Rectal smooth muscle tissue (tissue), 1 donor: ENCODE results near the gene ZFPL1.

Experiments
- H3K27ac ChIP-seq: one replicate; pipeline ENCODE4 v1.7.0; 2013; ENCODE audit warnings: low read depth, low read length, inconsistent platforms
- H3K27me3 ChIP-seq: one replicate; pipeline ENCODE4 v1.7.0; 2013; ENCODE audit warnings: low read length; ENCODE audit not compliant: control insufficient read depth, insufficient read depth
- H3K36me3 ChIP-seq: one replicate; pipeline ENCODE4 v1.7.0; 2013; ENCODE audit warnings: low read length; ENCODE audit not compliant: control insufficient read depth, insufficient read depth
- H3K4me1 ChIP-seq: one replicate; pipeline ENCODE4 v1.7.0; 2013; ENCODE audit warnings: low read length; ENCODE audit not compliant: control insufficient read depth, insufficient read depth
- H3K4me3 ChIP-seq: one replicate; pipeline ENCODE4 v1.7.0; 2013; ENCODE audit warnings: low read length
- H3K9ac ChIP-seq: one replicate; pipeline ENCODE4 v1.7.0; 2013; ENCODE audit warnings: low read length

Gene ZFPL1

DNA sequence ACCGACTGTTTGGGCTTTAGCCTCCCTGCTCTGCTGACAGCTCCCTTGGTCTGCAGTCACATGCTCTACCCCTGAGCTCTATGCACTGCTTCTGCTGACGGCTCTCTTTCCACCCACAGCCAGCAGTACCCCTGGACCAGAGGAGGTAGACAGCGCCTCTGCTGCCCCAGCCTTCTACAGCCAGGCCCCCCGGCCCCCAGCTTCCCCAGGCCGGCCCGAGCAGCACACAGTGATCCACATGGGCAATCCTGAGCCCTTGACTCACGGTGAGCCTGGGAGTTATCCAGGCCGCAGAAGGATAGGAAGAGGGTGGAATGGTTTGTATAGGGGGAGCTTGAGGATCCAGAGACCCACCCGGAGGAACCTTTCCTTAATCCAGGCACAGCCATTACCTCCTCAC lies 2.8 kb downstream of the ZFPL1 start:
- H3K36me3 ChIP-seq = peaks cover 11% of the 10 kb centered on the region
- H3K9ac ChIP-seq = no peak overlapping the region
- no peaks in the 10 kb centered on the region for H3K27me3 ChIP-seq
- peaks cover 4% of the 10 kb centered on the region for H3K4me1 ChIP-seq
- H3K4me3 ChIP-seq = no peak overlapping the region
- H3K27ac ChIP-seq = no peak overlapping the region

DNA sequence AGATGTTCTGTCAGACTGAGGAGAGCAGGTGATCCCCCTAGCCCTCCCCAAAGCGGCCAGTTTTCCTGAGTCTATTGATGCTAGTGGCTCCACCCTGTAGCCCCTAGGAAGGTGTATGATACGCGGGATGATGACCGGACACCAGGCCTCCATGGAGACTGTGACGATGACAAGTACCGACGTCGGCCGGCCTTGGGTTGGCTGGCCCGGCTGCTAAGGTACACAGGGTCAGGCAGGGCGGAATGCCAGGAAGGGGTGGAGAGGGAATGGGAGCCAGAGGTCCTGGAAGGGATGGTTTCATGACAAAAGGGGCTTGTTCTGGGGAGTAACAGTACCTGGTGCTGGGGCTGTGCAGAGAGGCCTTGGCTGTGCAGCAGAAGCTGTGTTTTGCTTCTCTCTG lies 3.2 kb downstream of the ZFPL1 start:
- no peaks in the 10 kb centered on the region for H3K27me3 ChIP-seq
- no peak overlapping the region for H3K9ac ChIP-seq

DNA sequence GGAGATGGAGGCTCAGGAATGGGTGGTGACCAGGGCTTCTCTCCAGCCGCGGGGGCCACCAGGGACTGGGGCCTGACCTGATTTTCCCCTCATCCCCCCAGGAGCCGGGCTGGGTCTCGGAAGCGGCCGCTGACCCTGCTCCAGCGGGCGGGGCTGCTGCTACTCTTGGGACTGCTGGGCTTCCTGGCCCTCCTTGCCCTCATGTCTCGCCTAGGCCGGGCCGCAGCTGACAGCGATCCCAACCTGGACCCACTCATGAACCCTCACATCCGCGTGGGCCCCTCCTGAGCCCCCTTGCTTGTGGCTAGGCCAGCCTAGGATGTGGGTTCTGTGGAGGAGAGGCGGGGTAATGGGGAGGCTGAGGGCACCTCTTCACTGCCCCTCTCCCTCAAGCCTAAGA lies 3.8 kb downstream of the ZFPL1 start:
- H3K36me3 ChIP-seq = peaks cover 11% of the 10 kb centered on the region
- no peak overlapping the region for H3K4me3 ChIP-seq

More for the DNA sequence above, 3.2 kb downstream of the ZFPL1 start:
- Histone ChIP-seq H3K27ac (no peak overlapping the region), H3K4me3 (no peak overlapping the region), H3K4me1 (peaks cover 4% of the 10 kb centered on the region), H3K36me3 (peaks cover 11% of the 10 kb centered on the region)

DNA sequence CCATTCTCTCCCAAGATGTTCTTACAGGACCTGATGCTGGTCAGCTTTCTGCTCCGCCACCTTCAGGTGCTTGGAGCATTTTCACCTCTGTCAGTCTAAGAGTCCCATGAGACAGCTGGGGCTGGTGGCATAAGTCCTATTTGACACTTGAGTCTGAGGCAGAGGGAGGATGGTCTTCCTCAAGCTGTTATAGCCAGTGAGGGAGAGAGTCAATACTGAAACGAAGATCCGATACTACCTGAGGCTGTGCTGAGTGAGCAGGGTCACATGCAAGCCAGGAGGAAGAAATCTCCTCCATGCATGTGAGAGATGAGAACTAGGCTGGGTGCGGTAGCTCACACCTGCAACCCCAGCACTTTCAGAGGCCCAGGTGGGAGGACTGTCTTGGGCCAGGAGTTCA lies 5.6 kb downstream of the ZFPL1 start:
- Histone ChIP-seq H3K36me3 (peaks cover 11% of the 10 kb centered on the region), H3K27ac (no peak overlapping the region), H3K27me3 (no peaks in the 10 kb centered on the region), H3K4me3 (no peak overlapping the region), H3K4me1 (peaks cover 1% of the 10 kb centered on the region), H3K9ac (no peak overlapping the region)

More for the DNA sequence above, 3.8 kb downstream of the ZFPL1 start:
- Histone ChIP-seq H3K9ac (no peak overlapping the region), H3K27ac (no peak overlapping the region), H3K4me1 (peaks cover 4% of the 10 kb centered on the region), H3K27me3 (no peaks in the 10 kb centered on the region)

DNA sequence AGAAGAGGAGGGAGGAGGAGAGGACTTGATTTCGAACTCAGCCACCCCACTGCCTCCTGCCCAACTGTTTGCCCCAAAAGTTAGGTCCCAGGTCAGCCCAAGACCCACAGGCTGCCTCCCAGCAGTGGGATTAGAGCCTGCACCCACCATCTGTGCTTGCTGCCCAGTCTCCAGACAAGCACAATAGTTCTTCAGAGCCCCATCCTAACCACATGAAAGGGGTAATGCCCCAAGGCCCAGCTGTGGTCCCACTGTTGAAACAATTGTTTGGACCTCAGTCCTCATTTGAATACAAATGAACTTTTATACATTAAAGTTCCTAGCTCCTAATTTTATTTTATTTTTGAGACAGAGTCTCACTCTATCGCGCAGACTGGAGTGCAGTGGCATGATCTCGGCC lies 6.6 kb downstream of the ZFPL1 start:
- H3K27ac ChIP-seq = no peak overlapping the region
- no peak overlapping the region for H3K9ac ChIP-seq
- H3K36me3 ChIP-seq = peaks cover 11% of the 10 kb centered on the region
- no peaks in the 10 kb centered on the region for H3K27me3 ChIP-seq
- no peak overlapping the region for H3K4me3 ChIP-seq
- H3K4me1 ChIP-seq = peaks cover under 1% of the 10 kb centered on the region

DNA sequence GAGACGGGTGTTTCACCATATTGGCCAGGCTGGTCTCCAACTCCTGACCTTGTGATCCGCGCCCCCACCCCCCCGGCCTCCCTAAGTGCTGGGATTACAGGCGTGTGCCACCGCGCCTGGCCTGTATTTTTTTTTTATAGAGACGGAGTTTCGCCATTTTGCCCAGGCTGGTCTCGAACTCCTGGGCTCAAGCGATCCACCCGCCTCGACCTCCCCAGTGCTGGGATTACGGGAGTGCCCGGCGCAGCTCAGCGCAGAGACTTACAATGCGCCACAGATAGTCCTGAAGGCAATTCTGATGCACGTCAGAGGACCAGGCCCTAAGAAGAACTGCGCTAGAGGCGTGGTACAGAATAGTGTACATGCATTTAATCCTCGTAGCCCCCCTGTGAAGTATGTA lies 11.4 kb downstream of the ZFPL1 start:
- no peak overlapping the region for H3K9ac ChIP-seq
- peaks cover 10% of the 10 kb centered on the region for H3K4me1 ChIP-seq
- H3K27me3 ChIP-seq = no peaks in the 10 kb centered on the region
- H3K36me3 ChIP-seq = no peaks in the 10 kb centered on the region
- peak overlapping the region; percentile 66 for H3K4me3 ChIP-seq
- H3K27ac ChIP-seq = peak overlapping the region; percentile 76

DNA sequence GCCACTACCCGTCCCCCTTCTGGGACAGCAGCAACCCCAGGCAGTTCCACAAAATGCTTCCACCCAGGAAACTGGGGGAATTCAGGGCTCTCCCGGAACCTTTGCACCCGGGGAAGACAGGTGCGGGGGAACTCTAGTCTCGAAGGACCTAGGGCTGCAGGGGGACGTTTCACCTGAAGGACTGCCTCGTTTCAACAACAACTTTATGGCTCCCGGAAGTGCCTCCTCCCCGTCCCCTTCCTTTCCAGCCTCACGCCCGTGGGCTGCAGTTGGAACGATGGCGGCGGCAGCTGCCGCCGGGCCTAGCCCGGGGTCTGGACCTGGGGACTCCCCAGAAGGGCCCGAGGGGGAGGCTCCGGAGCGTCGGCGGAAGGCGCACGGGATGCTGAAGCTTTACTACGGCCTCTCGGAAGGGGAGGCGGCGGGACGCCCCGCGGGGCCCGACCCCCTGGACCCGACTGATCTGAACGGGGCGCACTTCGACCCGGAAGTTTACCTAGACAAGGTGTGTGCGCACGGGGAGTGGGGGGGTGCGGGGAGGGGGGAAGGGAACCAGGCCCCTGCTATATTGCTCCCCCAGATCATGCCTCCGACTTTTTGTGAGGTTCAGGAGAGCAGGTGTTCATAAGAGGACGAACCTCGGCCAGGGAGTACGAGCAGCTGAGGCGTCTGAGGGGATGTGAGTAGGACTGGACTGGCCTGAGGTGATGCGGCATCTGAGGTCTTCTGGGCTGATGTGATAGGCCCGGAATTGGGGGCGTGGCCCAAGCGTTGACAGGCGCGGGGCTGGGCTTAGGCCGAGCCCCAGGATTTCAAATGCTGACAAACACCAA lies 12.2 kb downstream of the ZFPL1 start, which contains the start of gene VPS51:
Gene VPS51 (plus strand): TSS at position 241 of the 833 bp plus-strand sequence. CDS start 37 bp downstream, at position 278.
- Histone ChIP-seq H3K36me3 (no peaks in the 10 kb centered on the region), H3K27ac (peak within 1 kb of the TSS; percentile 76), H3K4me1 (peaks cover 10% of the 10 kb centered on the region), H3K4me3 (peak within 1 kb of the TSS; percentile 66), H3K9ac (peak within 1 kb of the TSS; percentile 32), H3K27me3 (no peaks in the 10 kb centered on the region)

DNA sequence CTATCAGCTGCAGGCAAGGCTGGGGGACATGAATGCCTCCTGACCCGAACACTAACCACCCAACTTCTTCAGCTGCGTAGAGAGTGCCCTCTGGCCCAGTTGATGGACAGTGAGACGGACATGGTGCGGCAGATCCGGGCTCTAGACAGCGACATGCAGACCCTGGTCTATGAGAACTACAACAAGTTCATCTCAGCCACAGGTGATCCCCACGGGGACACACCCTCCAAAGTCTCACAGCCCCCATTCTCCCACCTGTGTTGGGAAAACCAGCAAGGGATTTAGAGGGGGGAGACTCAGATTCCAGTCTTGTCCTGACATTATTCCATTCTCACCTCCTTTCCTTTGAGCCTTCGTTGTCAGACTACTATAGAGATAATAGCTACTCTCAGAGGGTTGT lies 12.9 kb downstream of the ZFPL1 start:
- Histone ChIP-seq H3K4me3 (peak overlapping the region; percentile 40), H3K9ac (peak overlapping the region; percentile 26)

DNA sequence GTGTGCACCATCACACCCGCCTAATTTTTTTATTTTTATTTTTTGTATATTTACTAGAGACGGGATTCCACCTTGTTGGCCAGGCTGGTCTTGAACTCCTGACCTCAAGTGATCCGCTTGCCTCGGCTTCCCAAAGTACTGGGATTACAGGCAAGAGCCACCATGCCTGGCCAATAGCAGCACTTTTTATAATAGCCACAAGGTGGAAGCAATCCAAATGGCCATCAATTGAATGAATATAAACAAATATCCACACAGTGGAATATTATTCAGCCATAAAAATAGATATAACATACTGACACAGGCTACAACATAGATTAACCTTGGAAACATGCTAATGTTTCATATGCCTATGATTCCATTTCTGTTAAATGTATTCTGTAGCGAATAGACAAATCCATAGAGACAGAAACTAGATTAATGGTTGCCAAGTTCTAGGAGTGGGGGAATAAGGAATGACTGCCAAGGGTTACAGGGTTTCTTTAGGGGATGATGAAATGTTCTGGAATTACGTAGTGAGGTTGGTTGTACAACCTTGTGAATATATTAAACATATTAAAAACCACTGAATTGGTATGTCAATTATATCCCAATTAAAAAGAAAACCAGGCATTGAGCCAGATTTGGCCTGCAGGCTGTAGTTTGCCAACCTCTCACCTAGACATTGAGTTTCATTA lies 16.8 kb downstream of the ZFPL1 start:
- Histone ChIP-seq H3K27ac (no peak overlapping the region), H3K9ac (no peak overlapping the region), H3K27me3 (no peaks in the 10 kb centered on the region), H3K36me3 (peaks cover 6% of the 10 kb centered on the region), H3K4me3 (no peak overlapping the region), H3K4me1 (peaks cover 8% of the 10 kb centered on the region)

More for the DNA sequence above, 12.9 kb downstream of the ZFPL1 start:
- Histone ChIP-seq H3K4me1 (peaks cover 10% of the 10 kb centered on the region), H3K27ac (peak overlapping the region; percentile 76), H3K36me3 (no peaks in the 10 kb centered on the region), H3K27me3 (no peaks in the 10 kb centered on the region)

DNA sequence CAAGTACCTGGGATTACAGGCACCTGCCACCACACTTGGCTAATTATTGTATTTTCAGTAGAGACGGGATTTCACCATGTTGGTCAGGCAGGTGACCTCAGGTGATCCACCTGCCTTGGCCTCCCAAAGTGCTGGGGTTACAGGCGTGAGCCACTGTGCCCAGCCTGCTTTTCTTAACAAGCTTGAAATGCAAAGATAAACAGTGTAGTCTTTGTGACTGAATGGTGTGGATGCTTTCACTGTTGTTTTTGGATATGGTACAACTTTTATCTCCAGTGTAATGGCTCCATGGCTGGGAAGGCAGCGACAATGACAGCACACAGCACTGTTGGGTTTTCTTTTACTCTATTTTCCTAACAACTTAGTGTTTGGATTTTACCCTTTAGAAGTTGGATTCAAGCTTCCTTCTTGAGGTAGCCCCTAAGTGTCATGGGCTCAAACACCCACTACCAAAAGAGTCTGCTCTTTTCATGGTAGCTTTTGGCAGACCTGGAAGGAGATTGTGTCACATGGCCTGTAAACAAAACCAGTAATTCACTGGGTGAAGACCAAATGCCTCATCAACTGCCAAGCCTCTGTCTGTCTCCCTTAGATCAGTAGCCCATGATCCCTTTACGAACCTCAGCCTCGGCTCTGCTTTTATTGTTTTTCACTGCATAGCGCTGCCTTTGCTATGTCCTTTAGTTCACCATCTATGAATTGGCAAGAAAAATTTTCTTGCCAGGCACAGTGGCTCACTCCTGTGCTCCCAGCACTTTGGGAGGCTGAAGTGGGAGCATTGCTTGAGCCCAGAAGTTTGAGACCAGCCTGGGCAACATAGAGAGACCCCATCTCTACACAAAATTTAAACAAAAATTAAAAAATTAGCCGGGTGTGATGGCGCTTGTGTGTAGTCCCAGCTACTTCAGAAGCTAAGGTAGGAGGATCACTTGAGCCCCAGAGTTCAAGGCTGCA lies 18.4 kb downstream of the ZFPL1 start:
- H3K9ac ChIP-seq = no peak overlapping the region

DNA sequence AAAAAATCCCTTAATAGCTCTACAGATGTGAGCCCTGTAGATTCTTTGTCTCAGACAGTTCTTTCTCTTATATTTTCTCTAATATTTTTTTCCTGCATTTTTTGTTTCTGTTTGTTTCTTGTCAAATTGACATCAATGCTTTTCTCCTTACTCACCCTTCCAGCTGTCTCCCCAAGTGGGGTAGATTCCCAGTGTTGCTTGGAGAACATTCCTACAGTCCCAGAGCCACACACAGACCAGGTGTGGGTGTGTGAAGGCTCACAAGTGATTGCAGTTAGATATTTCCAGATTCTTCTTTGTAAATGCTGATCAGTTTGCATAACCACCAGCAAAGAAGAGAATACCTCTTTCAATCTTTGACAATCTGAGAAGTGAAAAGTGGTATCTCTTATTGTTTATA lies 19.5 kb downstream of the ZFPL1 start:
- Histone ChIP-seq H3K4me1 (no peaks in the 10 kb centered on the region), H3K4me3 (no peak overlapping the region), H3K27ac (no peak overlapping the region), H3K27me3 (no peaks in the 10 kb centered on the region), H3K36me3 (peaks cover 6% of the 10 kb centered on the region), H3K9ac (no peak overlapping the region)

More for the DNA sequence above, 18.4 kb downstream of the ZFPL1 start:
- H3K36me3 ChIP-seq = peaks cover 6% of the 10 kb centered on the region
- H3K4me3 ChIP-seq = no peak overlapping the region
- no peaks in the 10 kb centered on the region for H3K27me3 ChIP-seq
- H3K27ac ChIP-seq = no peak overlapping the region
- no peaks in the 10 kb centered on the region for H3K4me1 ChIP-seq

DNA sequence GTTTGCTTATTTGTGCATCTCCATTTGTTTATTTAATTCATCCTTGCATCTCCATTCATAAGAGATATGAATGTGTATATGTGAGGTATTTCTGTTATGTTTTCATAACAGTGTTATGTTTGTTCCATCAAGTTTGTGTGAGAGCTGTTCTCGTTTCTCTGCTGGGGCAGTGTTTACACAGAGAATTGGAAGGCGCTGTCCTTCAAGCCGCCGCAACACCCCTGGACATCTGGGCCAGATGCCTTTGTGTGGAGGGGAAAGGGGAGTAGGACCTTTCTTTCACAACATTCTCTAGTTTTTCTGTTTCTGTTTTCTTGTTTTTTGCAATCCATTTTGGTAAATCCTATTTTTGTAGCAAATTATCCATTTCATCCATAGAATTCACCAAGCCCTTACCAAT lies 20.6 kb downstream of the ZFPL1 start:
- H3K27me3 ChIP-seq = no peaks in the 10 kb centered on the region
- peaks cover 10% of the 10 kb centered on the region for H3K36me3 ChIP-seq
- no peak overlapping the region for H3K9ac ChIP-seq
- H3K4me3 ChIP-seq = no peak overlapping the region
- H3K27ac ChIP-seq = no peak overlapping the region
- H3K4me1 ChIP-seq = no peaks in the 10 kb centered on the region
